ENCODE data around the gene DSCAML1.

The DSCAML1 gene, protein sequence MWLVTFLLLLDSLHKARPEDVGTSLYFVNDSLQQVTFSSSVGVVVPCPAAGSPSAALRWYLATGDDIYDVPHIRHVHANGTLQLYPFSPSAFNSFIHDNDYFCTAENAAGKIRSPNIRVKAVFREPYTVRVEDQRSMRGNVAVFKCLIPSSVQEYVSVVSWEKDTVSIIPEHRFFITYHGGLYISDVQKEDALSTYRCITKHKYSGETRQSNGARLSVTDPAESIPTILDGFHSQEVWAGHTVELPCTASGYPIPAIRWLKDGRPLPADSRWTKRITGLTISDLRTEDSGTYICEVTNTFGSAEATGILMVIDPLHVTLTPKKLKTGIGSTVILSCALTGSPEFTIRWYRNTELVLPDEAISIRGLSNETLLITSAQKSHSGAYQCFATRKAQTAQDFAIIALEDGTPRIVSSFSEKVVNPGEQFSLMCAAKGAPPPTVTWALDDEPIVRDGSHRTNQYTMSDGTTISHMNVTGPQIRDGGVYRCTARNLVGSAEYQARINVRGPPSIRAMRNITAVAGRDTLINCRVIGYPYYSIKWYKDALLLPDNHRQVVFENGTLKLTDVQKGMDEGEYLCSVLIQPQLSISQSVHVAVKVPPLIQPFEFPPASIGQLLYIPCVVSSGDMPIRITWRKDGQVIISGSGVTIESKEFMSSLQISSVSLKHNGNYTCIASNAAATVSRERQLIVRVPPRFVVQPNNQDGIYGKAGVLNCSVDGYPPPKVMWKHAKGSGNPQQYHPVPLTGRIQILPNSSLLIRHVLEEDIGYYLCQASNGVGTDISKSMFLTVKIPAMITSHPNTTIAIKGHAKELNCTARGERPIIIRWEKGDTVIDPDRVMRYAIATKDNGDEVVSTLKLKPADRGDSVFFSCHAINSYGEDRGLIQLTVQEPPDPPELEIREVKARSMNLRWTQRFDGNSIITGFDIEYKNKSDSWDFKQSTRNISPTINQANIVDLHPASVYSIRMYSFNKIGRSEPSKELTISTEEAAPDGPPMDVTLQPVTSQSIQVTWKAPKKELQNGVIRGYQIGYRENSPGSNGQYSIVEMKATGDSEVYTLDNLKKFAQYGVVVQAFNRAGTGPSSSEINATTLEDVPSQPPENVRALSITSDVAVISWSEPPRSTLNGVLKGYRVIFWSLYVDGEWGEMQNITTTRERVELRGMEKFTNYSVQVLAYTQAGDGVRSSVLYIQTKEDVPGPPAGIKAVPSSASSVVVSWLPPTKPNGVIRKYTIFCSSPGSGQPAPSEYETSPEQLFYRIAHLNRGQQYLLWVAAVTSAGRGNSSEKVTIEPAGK (N-terminal part only)

DNA sequence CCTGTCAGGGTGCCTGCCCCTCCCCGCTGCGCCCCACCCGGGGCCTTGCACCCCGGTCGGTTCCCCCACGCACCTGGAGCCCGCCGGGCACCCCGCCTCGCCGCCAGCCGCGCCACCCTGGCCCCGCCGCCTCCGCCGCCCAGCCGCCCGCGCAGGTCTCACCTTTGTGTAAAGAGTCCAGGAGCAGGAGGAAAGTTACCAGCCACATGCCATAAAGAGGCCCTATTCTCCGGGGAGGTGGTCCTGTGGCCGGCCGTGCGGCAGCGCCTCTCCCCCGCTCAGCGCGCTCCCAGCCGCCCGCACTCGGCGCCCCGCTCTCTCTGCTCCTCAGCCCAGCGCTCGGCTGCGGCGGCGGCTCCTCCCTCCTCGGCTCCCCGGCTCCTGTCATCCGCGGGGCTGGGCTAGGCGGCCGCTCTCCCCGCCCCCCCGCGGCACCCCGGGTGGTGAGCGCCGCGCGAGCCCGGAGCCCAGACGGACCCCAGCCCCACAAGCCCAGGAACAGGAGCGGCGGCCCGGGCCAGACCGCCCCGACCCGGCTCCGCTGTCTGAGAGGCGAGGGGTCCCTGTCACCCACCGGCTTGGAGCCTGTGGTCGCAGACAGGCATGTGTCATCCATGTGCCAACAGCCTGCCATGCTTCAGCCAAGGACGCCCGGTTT, at the start of gene DSCAML1:
Gene DSCAML1, minus strand, starts transcription at position 345 of the 658 bp plus-strand sequence. Its CDS starts 137 bp downstream, at position 208.
- DNase-seq (ENCODE audit: low read depth, low spot score): no peak

DNA sequence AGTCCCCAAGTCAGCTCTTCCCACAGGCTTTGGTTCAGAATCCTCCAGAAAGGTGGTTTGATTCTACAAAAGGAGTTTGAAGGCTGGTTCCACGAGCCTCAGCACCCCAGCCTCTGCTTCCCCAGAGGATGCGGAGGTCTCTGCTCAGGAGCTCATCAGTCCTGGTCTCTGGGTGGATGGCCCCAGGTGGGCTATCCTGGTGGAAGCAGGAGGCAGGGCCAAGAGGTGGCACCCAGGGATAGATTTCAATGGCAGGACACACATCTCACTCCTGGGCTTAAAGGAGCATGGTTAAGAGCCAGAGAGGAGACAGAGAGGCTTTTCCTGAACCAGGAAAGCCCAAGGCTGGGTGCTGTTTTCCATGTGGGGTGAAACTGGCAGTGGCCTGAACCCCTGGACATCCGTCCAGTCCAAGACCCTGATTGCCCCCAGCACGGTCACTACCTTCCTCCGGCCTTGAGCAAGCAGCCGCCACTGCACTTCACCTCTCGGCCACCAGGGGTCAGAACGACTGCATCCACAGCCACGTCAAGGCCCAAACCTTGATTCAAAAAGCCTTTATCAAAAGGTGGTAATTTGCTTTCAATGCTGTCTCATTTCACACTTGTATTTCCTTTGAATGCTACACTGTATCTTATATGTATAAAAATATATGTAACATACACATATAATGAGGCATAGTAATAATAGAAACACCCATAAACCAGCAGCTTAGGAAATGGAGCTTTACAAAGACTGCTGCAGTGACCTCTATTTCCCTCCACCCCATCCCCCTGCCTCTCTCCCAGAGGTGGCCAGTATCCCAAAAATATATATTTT, 46.9 kb upstream of the DSCAML1 start:
- peak; percentile 70 for DNase-seq (ENCODE audit: low read depth, low spot score)

GRCh38 chr11:117842131-117842941, 45.3 kb upstream of the DSCAML1 start:
- no peak for DNase-seq (ENCODE audit: low read depth, low spot score)

DNA sequence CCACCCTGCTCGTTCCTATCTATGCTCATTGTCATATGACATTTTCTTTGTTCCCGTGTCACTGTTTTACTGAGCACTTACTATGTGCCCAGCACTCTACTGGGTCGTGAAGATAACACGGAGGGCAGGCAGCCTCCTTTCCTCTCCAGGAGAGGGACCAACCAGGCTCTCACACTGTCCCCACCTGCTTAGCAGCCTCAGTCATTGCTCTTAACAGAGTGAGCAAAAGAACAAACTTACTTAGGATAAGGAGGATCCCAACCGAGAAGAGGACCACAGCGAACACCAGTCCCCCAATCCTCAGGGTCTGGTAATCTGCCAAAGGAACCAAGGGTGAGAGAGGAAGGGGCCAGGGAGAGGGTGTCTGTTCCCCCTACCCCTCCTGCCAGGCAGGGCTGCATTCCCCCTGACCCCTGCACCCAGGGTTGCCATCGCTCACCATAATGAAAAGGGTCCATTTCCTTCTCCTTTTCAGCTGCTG, 44.6 kb upstream of the DSCAML1 start:
- no peak for DNase-seq (ENCODE audit: low read depth, low spot score)

DNA sequence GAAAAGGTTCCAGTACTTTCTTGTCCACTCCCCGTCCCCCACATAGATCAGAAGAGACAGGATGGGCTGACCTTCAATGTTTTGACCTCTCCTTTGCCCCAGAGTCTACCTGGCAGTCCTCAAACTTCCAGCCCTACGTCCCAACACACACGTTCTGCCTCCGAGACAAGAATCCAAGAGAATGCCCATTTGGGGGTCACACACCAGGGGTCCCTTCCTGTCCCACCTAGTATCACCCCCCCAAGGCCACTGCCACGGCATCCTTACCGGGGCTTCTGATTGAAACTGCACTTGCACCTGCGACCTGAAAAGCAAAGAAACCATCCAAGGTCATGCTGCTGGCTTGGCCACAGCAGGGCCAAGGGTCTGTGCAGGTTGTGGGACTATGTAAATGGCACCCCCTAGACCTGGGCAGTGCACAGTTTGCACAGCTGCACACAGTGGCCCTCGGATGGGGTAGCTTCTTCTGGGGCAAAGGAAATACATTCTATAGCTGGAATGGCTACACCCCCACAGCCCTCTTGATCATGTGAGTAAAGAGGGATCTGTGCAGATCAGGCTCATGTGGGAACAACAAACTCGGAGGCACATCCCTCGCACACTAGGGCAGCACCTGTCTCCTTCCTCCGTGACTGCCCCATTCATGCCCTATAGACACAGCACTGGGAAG, 44.0 kb upstream of the DSCAML1 start:
- DNase-seq (ENCODE audit: low read depth, low spot score): no peak

DNA sequence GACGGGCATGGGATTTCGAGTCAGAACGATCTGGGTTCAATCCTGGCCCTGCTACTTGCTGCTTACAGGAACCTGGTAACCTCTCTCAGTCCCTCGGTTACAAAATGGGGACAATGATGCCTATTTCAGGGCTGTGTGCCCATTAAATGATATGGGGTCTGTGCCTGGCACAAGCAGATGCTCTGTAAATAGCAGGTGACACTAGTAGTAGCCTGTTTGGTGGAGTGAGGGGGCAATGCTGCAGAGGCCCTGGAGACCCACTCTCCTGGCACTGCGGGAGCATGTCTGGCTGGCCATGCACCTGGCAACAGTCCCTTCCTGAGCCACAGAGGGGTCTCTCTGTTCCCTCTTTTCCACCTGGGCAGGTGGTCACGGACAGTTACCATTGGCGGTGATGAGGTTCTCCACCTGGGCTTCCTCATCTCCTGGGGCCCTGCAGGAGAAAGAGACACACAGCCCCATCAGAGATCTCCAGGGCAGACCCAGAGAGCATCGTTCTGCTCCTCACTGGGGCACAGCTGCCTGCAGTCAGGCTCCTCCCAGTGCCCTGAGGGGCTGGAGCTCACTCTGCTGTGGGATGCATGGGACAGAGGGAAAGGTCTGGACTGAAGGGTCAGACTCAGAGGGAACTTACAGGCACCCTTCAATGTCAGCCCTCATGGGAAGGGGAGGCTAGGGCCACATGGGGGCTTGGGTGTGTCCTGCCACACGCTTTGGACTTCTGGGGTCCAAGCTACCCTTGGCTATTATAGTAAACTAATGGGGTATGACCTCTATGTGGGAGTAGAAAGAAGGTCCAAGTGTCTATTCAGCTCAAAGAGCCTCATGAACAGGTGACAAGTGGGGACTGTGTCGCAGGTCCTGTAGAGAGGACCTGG, 43.2 kb upstream of the DSCAML1 start:
- no peak for DNase-seq (ENCODE audit: low read depth, low spot score)

GRCh38 chr11:117839380-117839881, 42.4 kb upstream of the DSCAML1 start:
- DNase-seq (ENCODE audit: low read depth, low spot score): no peak

DNA sequence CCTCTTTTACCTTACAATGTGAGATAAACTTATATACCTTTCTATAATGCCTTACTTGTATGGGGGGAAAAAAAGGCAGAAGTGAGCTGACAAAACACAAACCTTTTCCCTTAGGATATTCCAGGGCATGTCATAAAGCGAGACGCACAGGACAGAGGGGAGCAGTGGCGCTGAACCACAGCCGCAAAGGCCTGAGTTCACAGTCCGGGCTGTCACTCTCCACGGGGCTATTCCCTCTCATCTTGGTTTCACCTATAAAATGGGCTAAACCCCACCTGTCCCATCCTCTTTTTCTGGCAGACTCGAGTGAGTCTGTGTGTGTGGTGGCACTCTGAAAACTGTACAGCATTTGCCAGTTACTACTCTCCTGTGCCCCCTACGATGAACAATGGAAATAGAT, 41.9 kb upstream of the DSCAML1 start:
- no peak for DNase-seq (ENCODE audit: low read depth, low spot score)

- no peak for DNase-seq (ENCODE audit: low read depth, low spot score)
Observed at GRCh38 chr11:117837791-117838190, 40.8 kb upstream of the DSCAML1 start.

GRCh38 chr11:117837070-117837776, 40.2 kb upstream of the DSCAML1 start:
- DNase-seq (ENCODE audit: low read depth, low spot score): no peak

GRCh38 chr11:117836077-117836960, 39.3 kb upstream of the DSCAML1 start:
- no peak for DNase-seq (ENCODE audit: low read depth, low spot score)

DNA sequence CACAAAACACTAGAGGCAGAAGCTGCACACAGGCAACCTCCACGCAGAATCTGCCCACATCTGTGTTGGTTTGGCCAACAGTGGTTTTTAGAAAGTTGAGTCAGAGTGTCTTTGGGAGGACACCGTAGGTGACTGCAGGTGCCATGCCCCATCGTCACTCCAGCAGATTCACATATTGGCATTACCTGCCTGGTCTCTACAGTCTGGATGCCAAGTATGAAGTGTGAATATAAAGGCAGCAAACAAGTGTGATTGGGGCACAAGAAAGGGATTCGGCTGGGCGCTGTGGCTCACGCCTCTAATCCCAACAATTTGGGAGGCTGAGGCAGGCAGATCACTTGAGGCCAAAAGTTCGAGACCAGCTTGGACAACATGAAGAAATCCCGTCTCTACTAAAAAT, 38.6 kb upstream of the DSCAML1 start:
- no peak for DNase-seq (ENCODE audit: low read depth, low spot score)

GRCh38 chr11:117834838-117835443, 37.9 kb upstream of the DSCAML1 start:
- DNase-seq (ENCODE audit: low read depth, low spot score): no peak

GRCh38 chr11:117834068-117834810, 37.2 kb upstream of the DSCAML1 start:
- no peak for DNase-seq (ENCODE audit: low read depth, low spot score)

GRCh38 chr11:117833401-117833891, 36.4 kb upstream of the DSCAML1 start:
- DNase-seq (ENCODE audit: low read depth, low spot score): no peak

All from activated CD4-positive, CD25-positive, alpha-beta regulatory T cell treated with anti-CD3 and anti-CD28 coated beads, Interleukin-2, amount 50 U/mL, for 16 hours (primary cell).